WTC11 (cell line): Measurements from ENCODE around the gene CERS1. TPM values are rescaled to one million over a fixed set of nuclear protein-coding genes. Genes with fewer than 3 reads are reported as not detected.

Experiments
- ATAC-seq: fragments of 200-7000 bp; cut with Tn5 transposase; 2 replicates; pipeline ENCODE4 v1.10.0; 2021; ENCODE audit warnings: mild to moderate bottlenecking, moderate library complexity
- CTCF ChIA-PET: fragments of 300-600 bp; sonication (Branson Sonifier 250); formaldehyde crosslinking; loops from one replicate; lab custom pipeline; 2021; ENCODE audit warnings: antibody characterized with exemption; lab: Charles Lee
- POLR2A ChIA-PET: fragments of 350-600 bp; sonication (Branson Sonifier 250); formaldehyde crosslinking; loops from one replicate; lab custom pipeline; 2021; ENCODE audit warnings: antibody characterized with exemption; lab: Charles Lee
- DNase-seq: peaks from one replicate; pipeline ENCODE4 v3.0.0; 2021; ENCODE audit warnings: low spot score
- H3K27ac Mint-ChIP-seq: 2 replicates; pipeline ENCODE4 v1.8.0; 2021; ENCODE audit warnings: mixed read lengths
- H3K27me3 Mint-ChIP-seq: 2 replicates; pipeline ENCODE4 v1.8.0; 2021; ENCODE audit warnings: low read depth, mild to moderate bottlenecking, moderate library complexity, mixed read lengths
- H3K36me3 Mint-ChIP-seq: 2 replicates; pipeline ENCODE4 v1.8.0; 2021; ENCODE audit warnings: mixed read lengths
- H3K4me1 Mint-ChIP-seq: 2 replicates; pipeline ENCODE4 v1.8.0; 2022; ENCODE audit warnings: mixed read lengths
- H3K4me3 Mint-ChIP-seq: 2 replicates; pipeline ENCODE4 v1.8.0; 2021; ENCODE audit warnings: mild to moderate bottlenecking, moderate library complexity, mixed read lengths
- H3K9me3 Mint-ChIP-seq: 2 replicates; pipeline ENCODE4 v1.8.0; 2021; ENCODE audit warnings: mixed read lengths
- MYBL2 ChIP-seq: sonication (generic); formaldehyde crosslinking; IDR thresholded peaks from 2 replicates; pipeline ENCODE4 v1.8.1; 2023; ENCODE audit warnings: mild to moderate bottlenecking, moderate library complexity, missing genetic modification reagents
- NFATC4 ChIP-seq: fragments of 250-450 bp; sonication (Bioruptor Pico); IDR thresholded peaks from 2 replicates; pipeline ENCODE4 v1.9.0; 2021; ENCODE audit warnings: mild to moderate bottlenecking
- NFE2L1 ChIP-seq: sonication (generic); formaldehyde crosslinking; IDR thresholded peaks from 2 replicates; pipeline ENCODE4 v1.8.1; 2023; ENCODE audit warnings: missing genetic modification reagents
- NR2C2 ChIP-seq: sonication (generic); formaldehyde crosslinking; IDR thresholded peaks from 2 replicates; pipeline ENCODE4 v1.8.0; 2022; ENCODE audit warnings: mild to moderate bottlenecking, missing genetic modification reagents
- OVOL2 ChIP-seq: fragments of 250-450 bp; sonication (Bioruptor Pico); IDR thresholded peaks from 2 replicates; pipeline ENCODE4 v1.9.0; 2021; ENCODE audit warnings: mild to moderate bottlenecking, borderline replicate concordance
- PRRX2 ChIP-seq: fragments of 250-450 bp; sonication (Bioruptor Pico); IDR thresholded peaks from 2 replicates; pipeline ENCODE4 v1.8.0; 2021; ENCODE audit warnings: mild to moderate bottlenecking
- RELA ChIP-seq: sonication (generic); formaldehyde crosslinking; IDR thresholded peaks from 2 replicates; pipeline ENCODE4 v1.8.1; 2022; ENCODE audit warnings: missing genetic modification reagents, mild to moderate bottlenecking, borderline replicate concordance
- ZNF263 ChIP-seq: sonication (generic); formaldehyde crosslinking; IDR thresholded peaks from 2 replicates; pipeline ENCODE4 v1.8.1; 2022; ENCODE audit warnings: low read depth, mild to moderate bottlenecking, moderate library complexity, missing genetic modification reagents
- ZNF416 ChIP-seq: fragments of 250-450 bp; sonication (Bioruptor Pico); IDR thresholded peaks from 2 replicates; pipeline ENCODE4 v1.9.0; 2021; ENCODE audit warnings: mild to moderate bottlenecking, inconsistent platforms
- ZNF423 ChIP-seq: fragments of 250-450 bp; sonication (Bioruptor Pico); IDR thresholded peaks from 2 replicates; pipeline ENCODE4 v2.1.2; 2022; ENCODE audit warnings: mild to moderate bottlenecking, moderate library complexity
- total RNA-seq: library from RNA; stranded (reverse); gene quantifications from 3 replicates; pipeline ENCODE4 v1.2.3, GENCODE V29; 2021
- TF ChIP-seq, protein P1 (sequence below): sonication (generic); formaldehyde crosslinking; IDR thresholded peaks from 2 replicates; pipeline ENCODE4 v1.8.1; 2022; ENCODE audit warnings: mild to moderate bottlenecking, missing genetic modification reagents, moderate library complexity, borderline replicate concordance
- TF ChIP-seq, protein P2 (sequence below): sonication (generic); formaldehyde crosslinking; IDR thresholded peaks from 2 replicates; pipeline ENCODE4 v1.8.0; 2023; ENCODE audit warnings: mild to moderate bottlenecking, missing genetic modification reagents
- TF ChIP-seq, protein P3 (sequence below): fragments of 250-450 bp; sonication (Bioruptor Pico); IDR thresholded peaks from 2 replicates; pipeline ENCODE4 v1.9.0; 2021; ENCODE audit warnings: mild to moderate bottlenecking
- TF ChIP-seq, protein P4 (sequence below): sonication (generic); formaldehyde crosslinking; IDR thresholded peaks from 2 replicates; pipeline ENCODE4 v1.8.1; 2023; ENCODE audit warnings: mild to moderate bottlenecking, moderate library complexity, missing genetic modification reagents
- TF ChIP-seq, protein P5 (sequence below): sonication (generic); formaldehyde crosslinking; IDR thresholded peaks from 2 replicates; pipeline ENCODE4 v1.8.1; 2022; ENCODE audit warnings: low read depth, mild to moderate bottlenecking, moderate library complexity, missing genetic modification reagents, borderline replicate concordance
- TF ChIP-seq, protein P6 (sequence below): sonication (generic); formaldehyde crosslinking; IDR thresholded peaks from 2 replicates; pipeline ENCODE4 v1.8.0; 2022; ENCODE audit warnings: mild to moderate bottlenecking, missing genetic modification reagents
- TF ChIP-seq, protein P7 (sequence below): sonication (generic); formaldehyde crosslinking; conservative IDR thresholded peaks from 2 replicates; pipeline ENCODE4 v1.8.1; 2022; ENCODE audit warnings: mild to moderate bottlenecking, missing genetic modification reagents
- TF ChIP-seq, protein P8 (sequence below): sonication (generic); formaldehyde crosslinking; IDR thresholded peaks from 2 replicates; pipeline ENCODE4 v1.8.1; 2023; ENCODE audit warnings: mild to moderate bottlenecking, missing genetic modification reagents, moderate library complexity

The CERS1 gene
- total RNA-seq, 1 experiment from 2014 or later, result 14.7 TPM

DNA sequence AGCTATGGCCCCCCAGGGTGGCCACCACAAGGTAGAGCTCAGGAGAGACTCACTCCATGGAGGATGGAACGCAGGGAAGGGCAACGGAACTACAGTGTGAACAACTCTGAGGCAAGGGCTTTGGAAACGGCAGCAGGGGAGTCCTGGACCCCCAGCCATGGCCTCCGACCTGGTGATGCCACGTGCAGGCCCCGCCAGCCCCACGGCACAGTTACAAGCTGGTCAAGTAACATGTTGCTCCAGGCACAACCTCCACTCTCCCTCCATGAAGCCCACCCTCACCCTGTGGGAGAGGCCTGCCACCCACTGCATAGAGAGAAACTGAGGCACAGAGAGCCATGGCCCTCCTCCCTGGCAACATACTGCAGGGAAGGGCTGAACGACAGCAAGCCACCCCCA, 9.1 kb upstream of the CERS1 start (continued):
- TF ChIP-seq RELA (CRISPR knock-in tag), result no peak
- TF ChIP-seq, protein P1, sequence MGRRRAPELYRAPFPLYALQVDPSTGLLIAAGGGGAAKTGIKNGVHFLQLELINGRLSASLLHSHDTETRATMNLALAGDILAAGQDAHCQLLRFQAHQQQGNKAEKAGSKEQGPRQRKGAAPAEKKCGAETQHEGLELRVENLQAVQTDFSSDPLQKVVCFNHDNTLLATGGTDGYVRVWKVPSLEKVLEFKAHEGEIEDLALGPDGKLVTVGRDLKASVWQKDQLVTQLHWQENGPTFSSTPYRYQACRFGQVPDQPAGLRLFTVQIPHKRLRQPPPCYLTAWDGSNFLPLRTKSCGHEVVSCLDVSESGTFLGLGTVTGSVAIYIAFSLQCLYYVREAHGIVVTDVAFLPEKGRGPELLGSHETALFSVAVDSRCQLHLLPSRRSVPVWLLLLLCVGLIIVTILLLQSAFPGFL (CRISPR knock-in tag), result no peak
- TF ChIP-seq, protein P2, sequence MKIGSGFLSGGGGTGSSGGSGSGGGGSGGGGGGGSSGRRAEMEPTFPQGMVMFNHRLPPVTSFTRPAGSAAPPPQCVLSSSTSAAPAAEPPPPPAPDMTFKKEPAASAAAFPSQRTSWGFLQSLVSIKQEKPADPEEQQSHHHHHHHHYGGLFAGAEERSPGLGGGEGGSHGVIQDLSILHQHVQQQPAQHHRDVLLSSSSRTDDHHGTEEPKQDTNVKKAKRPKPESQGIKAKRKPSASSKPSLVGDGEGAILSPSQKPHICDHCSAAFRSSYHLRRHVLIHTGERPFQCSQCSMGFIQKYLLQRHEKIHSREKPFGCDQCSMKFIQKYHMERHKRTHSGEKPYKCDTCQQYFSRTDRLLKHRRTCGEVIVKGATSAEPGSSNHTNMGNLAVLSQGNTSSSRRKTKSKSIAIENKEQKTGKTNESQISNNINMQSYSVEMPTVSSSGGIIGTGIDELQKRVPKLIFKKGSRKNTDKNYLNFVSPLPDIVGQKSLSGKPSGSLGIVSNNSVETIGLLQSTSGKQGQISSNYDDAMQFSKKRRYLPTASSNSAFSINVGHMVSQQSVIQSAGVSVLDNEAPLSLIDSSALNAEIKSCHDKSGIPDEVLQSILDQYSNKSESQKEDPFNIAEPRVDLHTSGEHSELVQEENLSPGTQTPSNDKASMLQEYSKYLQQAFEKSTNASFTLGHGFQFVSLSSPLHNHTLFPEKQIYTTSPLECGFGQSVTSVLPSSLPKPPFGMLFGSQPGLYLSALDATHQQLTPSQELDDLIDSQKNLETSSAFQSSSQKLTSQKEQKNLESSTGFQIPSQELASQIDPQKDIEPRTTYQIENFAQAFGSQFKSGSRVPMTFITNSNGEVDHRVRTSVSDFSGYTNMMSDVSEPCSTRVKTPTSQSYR, result no peak
- TF ChIP-seq, protein P3, sequence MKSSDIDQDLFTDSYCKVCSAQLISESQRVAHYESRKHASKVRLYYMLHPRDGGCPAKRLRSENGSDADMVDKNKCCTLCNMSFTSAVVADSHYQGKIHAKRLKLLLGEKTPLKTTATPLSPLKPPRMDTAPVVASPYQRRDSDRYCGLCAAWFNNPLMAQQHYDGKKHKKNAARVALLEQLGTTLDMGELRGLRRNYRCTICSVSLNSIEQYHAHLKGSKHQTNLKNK (CRISPR knock-in tag), result no peak

DNA sequence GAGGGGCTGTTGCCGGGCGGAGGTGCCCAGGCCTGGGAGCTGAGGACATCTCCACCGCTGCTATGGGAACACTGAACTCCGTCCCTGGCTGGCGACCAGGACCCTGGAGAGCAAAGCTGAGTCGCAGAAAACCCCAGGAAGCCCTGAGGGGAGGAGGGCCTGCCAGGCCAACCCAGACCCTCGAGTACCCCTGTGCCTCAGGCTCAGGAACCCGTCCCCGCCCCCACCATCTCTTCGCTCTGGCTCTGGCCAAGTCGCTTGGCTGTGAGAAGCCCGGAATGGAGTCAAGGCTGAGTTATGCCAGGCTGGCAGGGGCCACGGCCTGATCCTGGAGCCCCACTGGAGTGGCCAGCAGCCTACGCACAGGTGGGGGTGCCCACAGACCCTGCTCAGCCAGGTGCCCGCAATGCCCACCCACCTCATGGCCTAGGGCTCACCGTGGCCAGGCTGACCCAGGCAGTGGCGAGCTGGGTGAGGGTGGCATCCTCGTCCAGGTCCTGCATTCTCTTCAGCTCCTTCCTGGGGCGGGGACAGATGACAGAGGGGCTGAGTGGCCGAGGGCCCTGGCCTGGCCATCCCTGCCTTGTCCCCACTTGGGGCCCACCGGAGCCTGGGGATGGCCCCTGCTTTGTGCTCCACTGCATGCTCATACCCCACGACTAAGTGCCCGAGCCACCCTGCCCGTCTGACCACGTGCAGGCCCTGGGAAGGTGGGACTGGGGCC, 8.5 kb upstream of the CERS1 start:
- ATAC-seq (no peak), DNase-seq (no peak)
- ChIA-PET CTCF (interaction anchor here (1.6 kb wide), 1 partner anchor 15 kb away, joined by 3 read pairs; the partner anchor contains the start of genes COPE and DDX49), POLR2A (no interaction called here)
- H3K9me3 Mint-ChIP-seq, result no peaks in the 10 kb centered on the region
- no peak overlapping the region for H3K27ac Mint-ChIP-seq
- no peaks in the 10 kb centered on the region for H3K27me3 Mint-ChIP-seq
- TF ChIP-seq ZNF423 (no peak), ZNF416 (no peak), NFE2L1 (CRISPR knock-in tag) (no peak), PRRX2 (CRISPR knock-in tag) (no peak), NFATC4 (CRISPR knock-in tag) (no peak), MYBL2 (CRISPR knock-in tag) (no peak), ZNF263 (CRISPR knock-in tag) (no peak), NR2C2 (CRISPR knock-in tag) (no peak), OVOL2 (CRISPR knock-in tag) (no peak)
- TF ChIP-seq, protein P4, sequence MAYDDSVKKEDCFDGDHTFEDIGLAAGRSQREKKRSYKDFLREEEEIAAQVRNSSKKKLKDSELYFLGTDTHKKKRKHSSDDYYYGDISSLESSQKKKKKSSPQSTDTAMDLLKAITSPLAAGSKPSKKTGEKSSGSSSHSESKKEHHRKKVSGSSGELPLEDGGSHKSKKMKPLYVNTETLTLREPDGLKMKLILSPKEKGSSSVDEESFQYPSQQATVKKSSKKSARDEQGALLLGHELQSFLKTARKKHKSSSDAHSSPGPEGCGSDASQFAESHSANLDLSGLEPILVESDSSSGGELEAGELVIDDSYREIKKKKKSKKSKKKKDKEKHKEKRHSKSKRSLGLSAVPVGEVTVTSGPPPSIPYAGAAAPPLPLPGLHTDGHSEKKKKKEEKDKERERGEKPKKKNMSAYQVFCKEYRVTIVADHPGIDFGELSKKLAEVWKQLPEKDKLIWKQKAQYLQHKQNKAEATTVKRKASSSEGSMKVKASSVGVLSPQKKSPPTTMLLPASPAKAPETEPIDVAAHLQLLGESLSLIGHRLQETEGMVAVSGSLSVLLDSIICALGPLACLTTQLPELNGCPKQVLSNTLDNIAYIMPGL (CRISPR knock-in tag), result no peak
- TF ChIP-seq, protein P5, sequence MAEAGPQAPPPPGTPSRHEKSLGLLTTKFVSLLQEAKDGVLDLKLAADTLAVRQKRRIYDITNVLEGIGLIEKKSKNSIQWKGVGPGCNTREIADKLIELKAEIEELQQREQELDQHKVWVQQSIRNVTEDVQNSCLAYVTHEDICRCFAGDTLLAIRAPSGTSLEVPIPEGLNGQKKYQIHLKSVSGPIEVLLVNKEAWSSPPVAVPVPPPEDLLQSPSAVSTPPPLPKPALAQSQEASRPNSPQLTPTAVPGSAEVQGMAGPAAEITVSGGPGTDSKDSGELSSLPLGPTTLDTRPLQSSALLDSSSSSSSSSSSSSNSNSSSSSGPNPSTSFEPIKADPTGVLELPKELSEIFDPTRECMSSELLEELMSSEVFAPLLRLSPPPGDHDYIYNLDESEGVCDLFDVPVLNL (CRISPR knock-in tag), result no peak
- TF ChIP-seq, protein P6, sequence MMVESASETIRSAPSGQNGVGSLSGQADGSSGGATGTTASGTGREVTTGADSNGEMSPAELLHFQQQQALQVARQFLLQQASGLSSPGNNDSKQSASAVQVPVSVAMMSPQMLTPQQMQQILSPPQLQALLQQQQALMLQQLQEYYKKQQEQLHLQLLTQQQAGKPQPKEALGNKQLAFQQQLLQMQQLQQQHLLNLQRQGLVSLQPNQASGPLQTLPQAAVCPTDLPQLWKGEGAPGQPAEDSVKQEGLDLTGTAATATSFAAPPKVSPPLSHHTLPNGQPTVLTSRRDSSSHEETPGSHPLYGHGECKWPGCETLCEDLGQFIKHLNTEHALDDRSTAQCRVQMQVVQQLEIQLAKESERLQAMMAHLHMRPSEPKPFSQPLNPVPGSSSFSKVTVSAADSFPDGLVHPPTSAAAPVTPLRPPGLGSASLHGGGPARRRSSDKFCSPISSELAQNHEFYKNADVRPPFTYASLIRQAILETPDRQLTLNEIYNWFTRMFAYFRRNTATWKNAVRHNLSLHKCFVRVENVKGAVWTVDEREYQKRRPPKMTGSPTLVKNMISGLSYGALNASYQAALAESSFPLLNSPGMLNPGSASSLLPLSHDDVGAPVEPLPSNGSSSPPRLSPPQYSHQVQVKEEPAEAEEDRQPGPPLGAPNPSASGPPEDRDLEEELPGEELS (CRISPR knock-in tag), result no peak
- TF ChIP-seq, protein P7, sequence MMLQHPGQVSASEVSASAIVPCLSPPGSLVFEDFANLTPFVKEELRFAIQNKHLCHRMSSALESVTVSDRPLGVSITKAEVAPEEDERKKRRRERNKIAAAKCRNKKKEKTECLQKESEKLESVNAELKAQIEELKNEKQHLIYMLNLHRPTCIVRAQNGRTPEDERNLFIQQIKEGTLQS, result no peak
- TF ChIP-seq, protein P8, sequence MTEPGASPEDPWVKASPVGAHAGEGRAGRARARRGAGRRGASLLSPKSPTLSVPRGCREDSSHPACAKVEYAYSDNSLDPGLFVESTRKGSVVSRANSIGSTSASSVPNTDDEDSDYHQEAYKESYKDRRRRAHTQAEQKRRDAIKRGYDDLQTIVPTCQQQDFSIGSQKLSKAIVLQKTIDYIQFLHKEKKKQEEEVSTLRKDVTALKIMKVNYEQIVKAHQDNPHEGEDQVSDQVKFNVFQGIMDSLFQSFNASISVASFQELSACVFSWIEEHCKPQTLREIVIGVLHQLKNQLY, result no peak
- TF ChIP-seq, all 79 proteins: peak for 0
- peaks cover 8% of the 10 kb centered on the region; the same call in 1 of the 2 replicates for H3K36me3 Mint-ChIP-seq
- no peaks in the 10 kb centered on the region for H3K4me1 Mint-ChIP-seq
- no peak overlapping the region for H3K4me3 Mint-ChIP-seq
